Fibroblast of the aortic adventitia (primary cell): ENCODE measurements around the gene PLXNA4. TPM values are rescaled to one million over a fixed set of nuclear protein-coding genes. Genes with fewer than 3 reads are reported as not detected.

ENCODE experiments used
- DNase-seq: peaks from one replicate; pipeline ENCODE4 v3.0.0-alpha.2; 2010; ENCODE audit warnings: low read depth
- H3K4me3 ChIP-seq: 2 replicates; pipeline ENCODE4 v1.5.1; 2011; ENCODE audit warnings: low read depth, mild to moderate bottlenecking, control low read depth, low read length, moderate library complexity
- CTCF ChIP-seq: IDR thresholded peaks from 2 replicates; pipeline ENCODE4 v1.5.1; 2011; ENCODE audit warnings: mild to moderate bottlenecking, low read length, control low read depth, inconsistent platforms; ENCODE audit not compliant: insufficient read depth
- total RNA-seq: library from RNA; depleted of rRNA; stranded (reverse); fragments of >200 nt; gene quantifications from 2 replicates; pipeline ENCODE4 v1.2.3, GENCODE V29; 2012; ENCODE audit warnings: low replicate concordance

The PLXNA4 gene
- total RNA-seq, 1 donor, result 3.0 TPM

GRCh38 chr7:132495936-132496335, 80.3 kb downstream of the PLXNA4 start:
- H3K4me3 ChIP-seq, result no peak overlapping the region
- no peak for DNase-seq
- no peak for TF ChIP-seq CTCF

GRCh38 chr7:132494474-132494873, 81.8 kb downstream of the PLXNA4 start:
- DNase-seq, result no peak
- no peak overlapping the region for H3K4me3 ChIP-seq
- TF ChIP-seq CTCF, result no peak

DNA sequence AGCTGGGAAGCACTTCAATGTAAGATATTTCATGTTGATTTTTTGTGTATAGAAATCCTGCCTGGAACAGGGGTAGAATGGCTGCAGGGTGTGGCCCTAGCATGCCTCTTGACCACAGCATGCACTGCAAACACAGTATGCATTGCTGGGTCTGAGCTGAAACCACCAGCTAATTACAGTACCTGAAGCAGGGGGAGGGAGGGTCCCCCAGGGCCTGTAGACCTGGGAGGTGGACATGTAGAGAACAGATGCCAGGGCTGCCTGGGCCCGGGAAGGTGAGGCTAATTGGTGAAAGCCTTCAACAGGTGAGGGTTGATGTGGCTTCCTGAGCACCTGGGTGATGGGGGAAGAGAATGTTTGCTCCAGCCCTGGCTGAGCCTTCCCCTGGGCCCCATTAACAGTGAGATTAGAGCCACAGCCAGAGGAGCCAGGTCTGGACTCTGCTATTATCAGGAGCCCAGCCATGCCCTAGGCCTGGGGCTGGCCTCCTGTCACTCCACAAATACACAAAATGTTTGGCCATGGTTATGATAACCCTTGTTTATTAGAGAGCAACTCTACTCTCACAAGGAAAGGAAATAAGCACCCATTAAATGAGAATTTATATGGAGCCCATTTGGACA, 83.3 kb downstream of the PLXNA4 start:
- no peak for TF ChIP-seq CTCF
- no peak for DNase-seq
- no peak overlapping the region for H3K4me3 ChIP-seq

DNA sequence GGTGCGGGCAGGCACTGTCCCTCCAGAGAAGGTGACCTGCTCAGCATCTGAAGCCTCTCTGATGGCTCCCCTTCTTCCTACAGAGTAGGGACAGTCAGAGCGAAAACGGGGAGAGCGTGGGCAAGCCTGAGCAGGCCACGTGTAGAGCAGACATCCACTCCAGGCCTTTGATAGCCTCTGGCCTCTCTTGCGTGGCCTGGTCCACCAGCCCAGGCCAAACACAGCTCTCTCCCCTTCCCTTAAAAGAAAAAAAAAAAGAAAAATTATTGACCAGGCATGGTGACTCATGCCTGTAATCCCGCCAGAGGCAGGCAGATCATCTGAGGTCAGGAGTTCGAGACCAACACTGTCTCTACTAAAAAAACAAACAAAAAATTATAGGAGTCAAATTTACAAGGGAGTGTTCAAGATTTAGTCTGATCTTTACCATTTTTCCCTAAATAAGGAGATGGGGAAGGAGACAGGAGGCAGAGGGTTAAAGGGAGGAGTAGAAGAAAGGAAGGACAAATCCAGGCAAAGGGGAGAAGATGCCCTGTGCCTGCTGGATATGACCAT, 84.8 kb downstream of the PLXNA4 start:
- no peak overlapping the region for H3K4me3 ChIP-seq
- TF ChIP-seq CTCF, result no peak
- no peak for DNase-seq

DNA sequence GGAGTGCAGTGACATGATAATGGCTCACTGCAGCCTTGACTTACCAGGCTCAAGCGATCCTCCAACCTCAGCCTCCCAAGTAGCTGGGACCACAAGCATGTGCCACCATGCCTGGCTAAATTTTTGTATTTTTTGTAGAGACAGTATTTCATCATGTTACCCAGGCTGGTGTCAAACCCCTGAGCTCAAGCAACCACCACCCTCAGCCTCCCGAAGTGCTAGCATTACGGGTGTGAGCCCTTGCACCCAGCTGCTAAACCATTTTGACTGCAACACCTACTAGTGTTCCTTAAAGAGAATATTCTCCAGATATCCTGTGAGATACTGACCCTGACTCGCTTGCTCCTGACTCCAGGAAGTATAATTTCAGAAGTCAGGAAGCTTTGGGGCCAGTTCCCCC, 85.8 kb downstream of the PLXNA4 start:
- no peak overlapping the region for H3K4me3 ChIP-seq
- TF ChIP-seq CTCF, result no peak
- DNase-seq, result no peak

DNA sequence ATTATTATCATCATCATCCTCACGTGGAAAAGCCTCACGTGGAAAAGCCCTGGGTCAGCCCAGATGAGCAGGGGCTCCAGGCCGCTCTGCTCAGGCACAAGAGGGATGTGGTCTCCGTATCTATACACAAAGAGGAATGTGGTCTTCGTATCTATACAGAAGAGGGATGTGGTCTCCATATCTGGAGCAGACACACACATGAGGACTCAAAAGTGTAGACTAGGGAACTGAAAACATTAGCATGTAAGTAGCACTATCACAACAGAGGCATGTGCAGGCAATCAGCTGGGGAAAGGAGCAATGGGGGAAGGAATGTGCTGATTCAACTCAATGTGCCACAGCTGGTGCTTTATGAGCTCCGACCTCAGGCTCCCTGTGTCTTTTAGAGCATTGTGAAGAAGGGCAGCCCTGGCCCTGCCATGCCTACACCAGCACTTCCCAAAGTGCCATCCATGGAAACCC, 86.5 kb downstream of the PLXNA4 start:
- TF ChIP-seq CTCF, result no peak
- DNase-seq, result no peak
- H3K4me3 ChIP-seq, result no peak overlapping the region
